ENCODE data around the gene CLINT1. TPM values are rescaled to one million over a fixed set of nuclear protein-coding genes. Genes with fewer than 3 reads are reported as not detected.
A peak's percentile ranks its signal among the peaks of the same experiment; 100 is the strongest.

Gene CLINT1
- total RNA-seq = 10 to 100 TPM; 61.1 to 78.6 (median 63.6) TPM
- 75.8 TPM for total RNA-seq (2013)
- 98.3 to 208 (median 124) reads per million in 29 experiments for total RNA-seq

DNA sequence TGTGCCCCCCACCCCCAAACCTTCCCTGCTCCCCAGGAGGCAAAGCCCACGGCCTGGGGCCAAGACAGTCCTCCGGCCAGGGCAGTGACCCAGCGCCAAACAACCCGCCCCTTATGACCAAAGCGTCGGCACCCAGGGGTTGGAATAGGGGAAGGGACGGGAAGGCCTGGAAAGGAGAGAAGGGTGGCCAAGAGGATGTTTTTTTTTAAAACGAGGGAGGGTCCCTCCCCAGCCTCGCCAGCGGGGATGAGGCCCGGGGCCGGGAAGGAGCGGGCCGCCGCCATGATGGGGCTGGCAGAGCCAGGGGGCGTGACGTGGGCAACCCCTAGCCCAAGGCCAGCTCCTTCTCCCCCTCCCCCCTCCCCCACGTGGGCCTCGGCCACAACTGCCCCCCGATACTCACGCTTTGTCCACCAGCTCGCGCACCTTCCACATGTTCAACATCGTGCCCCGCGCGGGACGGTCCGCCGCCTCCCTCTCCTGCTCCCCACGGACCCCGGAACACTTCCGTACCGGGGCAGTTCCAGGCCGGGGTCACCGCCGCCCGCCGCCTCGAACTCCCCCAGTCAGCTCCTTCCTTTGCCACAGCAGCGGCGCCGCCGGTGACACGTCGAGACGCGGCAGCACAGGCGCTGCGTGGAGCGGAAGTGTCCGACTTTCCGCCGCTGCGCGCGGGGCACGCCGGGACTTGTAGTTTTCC lies at the start of gene CLINT1:
CLINT1 (minus strand) TSS at position 619 of the 700 bp plus-strand sequence; CDS start at position 444, 175 bp downstream.
- Mint-ChIP-seq H3K4me1 (peaks cover 72 to 86% (median 75%) of the 10 kb centered on the region in 3 donors), H3K9me3 (no peaks in the 10 kb centered on the region), H3K27ac (peak within 1 kb of the TSS; percentile 94 to 96), H3K27me3 (peaks cover 0 to 3% of the 10 kb centered on the region in 2 donors), H3K4me3 (peak within 1 kb of the TSS; percentile 95 to 98 (median 96)), H3K36me3 (peaks cover 10% of the 10 kb centered on the region)
- H3K36me3 ChIP-seq (ENCODE audit: control insufficient read depth in 2 of 2, extremely low read depth in 1 of 2, insufficient read depth in 1 of 2, low read length in 1 of 2) = peaks cover 0 to 7% of the 10 kb centered on the region in 2 donors
- peak within 1 kb of the TSS; percentile 80 for H3K27ac ChIP-seq (ENCODE audit: low read length)
- peaks cover 28 to 31% of the 10 kb centered on the region in 2 experiments for H3K4me1 ChIP-seq (ENCODE audit: control insufficient read depth in 1 of 2, extremely low read depth in 1 of 2, insufficient read depth in 2 of 2, low read length in 2 of 2)
- H3K27me3 ChIP-seq (replicated peaks in 1 of 2; ENCODE audit: control insufficient read depth in 2 of 2, extremely low read depth in 1 of 2, insufficient read depth in 2 of 2, low read length in 1 of 2) = no peaks in the 10 kb centered on the region
- ATAC-seq (replicated peaks in 1 of 4) = peak; percentile 97 to 98 (median 98)
- H3K9me3 ChIP-seq = no peaks in the 10 kb centered on the region
- ChIA-PET CTCF (interaction anchor here (0.5 to 1.2 kb wide), 5 partner anchors 29 to 123 kb away, joined by 3 to 8 read pairs (median 3); partner anchors contain the start of gene LSM11 (in 1 of the 2)), POLR2A (interaction anchor here (0.6 kb wide), 2 partner anchors 91 to 717 kb away, joined by 3 to 9 read pairs; no protein-coding TSS in a partner anchor)
- peak; percentile 74 to 92 (median 84) for DNase-seq
- 2% methylated on average over 48 of the region's 59 CpGs for WGBS (ENCODE audit: insufficient coverage)
- peak within 1 kb of the TSS; percentile 79 to 88 for H3K4me3 ChIP-seq (ENCODE audit: control insufficient read depth in 1 of 2, extremely low read depth in 1 of 2, low read length in 1 of 2)

DNA sequence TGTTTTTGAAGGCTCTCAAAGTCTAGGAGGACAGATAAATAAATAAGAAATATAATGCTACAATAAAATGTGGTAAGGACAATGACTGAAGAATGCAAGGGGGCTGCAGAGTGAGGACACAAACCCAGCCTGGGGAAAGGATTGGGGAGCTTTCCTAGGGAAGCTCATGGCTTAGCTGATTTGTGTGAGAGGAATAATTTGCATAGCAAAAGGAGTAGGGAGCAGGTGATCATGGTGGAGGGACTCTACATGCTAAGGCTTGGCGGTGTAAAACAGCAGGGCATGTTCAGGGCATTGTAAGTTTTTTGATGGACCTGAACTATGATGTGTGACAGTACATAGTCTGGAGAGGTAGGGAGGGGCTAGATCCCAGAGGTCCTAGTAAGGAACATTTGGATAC lies 49.5 kb upstream of the CLINT1 start:
- Mint-ChIP-seq H3K9me3 (no peaks in the 10 kb centered on the region), H3K36me3 (no peaks in the 10 kb centered on the region), H3K4me3 (no peak overlapping the region), H3K27me3 (peaks cover 0 to 2% of the 10 kb centered on the region in 2 donors), H3K27ac (no peak overlapping the region), H3K4me1 (no peaks in the 10 kb centered on the region)
- WGBS (ENCODE audit: insufficient coverage) = 100% methylated on average over 1 of the region's 1 CpG
- Histone ChIP-seq H3K9me3 (no peaks in the 10 kb centered on the region), H3K27me3 (replicated peaks in 1 of 2; ENCODE audit: control insufficient read depth in 2 of 2, extremely low read depth in 1 of 2, insufficient read depth in 2 of 2, low read length in 1 of 2) (peaks cover 0 to 10% of the 10 kb centered on the region in 2 experiments), H3K4me3 (ENCODE audit: control insufficient read depth in 1 of 2, extremely low read depth in 1 of 2, low read length in 1 of 2) (no peak overlapping the region), H3K4me1 (ENCODE audit: control insufficient read depth in 1 of 2, extremely low read depth in 1 of 2, insufficient read depth in 2 of 2, low read length in 2 of 2) (no peaks in the 10 kb centered on the region), H3K27ac (ENCODE audit: low read length) (no peak overlapping the region), H3K36me3 (ENCODE audit: control insufficient read depth in 2 of 2, extremely low read depth in 1 of 2, insufficient read depth in 1 of 2, low read length in 1 of 2) (no peaks in the 10 kb centered on the region)
- POLR2A ChIA-PET = interaction anchor here in 1 of 2 donors (0.6 kb wide), 1 partner anchor 800 kb away, joined by 4 read pairs; the partner anchor contains the start of gene HAVCR2
- ATAC-seq (replicated peaks in 1 of 4) (no peak), DNase-seq (no peak)
- CTCF ChIA-PET = interaction anchor here in 1 of 2 donors (1.8 kb wide), 1 partner anchor 40 kb away, joined by 7 read pairs; no protein-coding TSS in a partner anchor

DNA sequence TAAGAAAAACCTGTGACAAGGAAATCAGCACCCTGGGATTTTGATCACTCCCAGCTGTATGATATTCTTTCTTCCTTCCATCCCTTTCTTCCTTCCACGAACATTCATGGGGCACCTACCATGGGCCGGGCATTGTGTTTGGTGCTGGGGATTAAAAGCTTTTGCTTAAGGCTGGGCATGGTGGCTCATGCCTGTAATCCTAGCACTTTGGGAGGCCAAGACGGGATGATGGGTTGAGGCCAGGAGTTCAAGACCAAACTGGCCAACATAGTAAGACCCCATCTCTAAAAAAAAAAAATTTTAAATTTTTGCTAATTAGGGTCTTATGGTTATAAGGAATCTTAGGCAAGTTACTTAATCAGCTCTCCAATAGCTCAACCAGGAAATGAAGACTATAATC lies 48.5 kb upstream of the CLINT1 start:
- H3K4me1 ChIP-seq (ENCODE audit: control insufficient read depth in 1 of 2, extremely low read depth in 1 of 2, insufficient read depth in 2 of 2, low read length in 2 of 2) = no peaks in the 10 kb centered on the region
- POLR2A ChIA-PET = interaction anchor here (0.6 to 1.3 kb wide), 2 partner anchors 17 kb away, joined by 3 read pairs; no protein-coding TSS in a partner anchor
- WGBS (ENCODE audit: insufficient coverage) = no CpG with 5 or more reads among the region's 3 CpGs
- H3K36me3 ChIP-seq (ENCODE audit: control insufficient read depth in 2 of 2, extremely low read depth in 1 of 2, insufficient read depth in 1 of 2, low read length in 1 of 2) = no peaks in the 10 kb centered on the region
- no peak overlapping the region for H3K27ac Mint-ChIP-seq
- peaks cover 0 to 2% of the 10 kb centered on the region in 2 donors for H3K27me3 Mint-ChIP-seq
- CTCF ChIA-PET = interaction anchor here in 1 of 2 donors (0.6 to 1.0 kb wide), 2 partner anchors 23 to 144 kb away, joined by 3 to 5 read pairs; no protein-coding TSS in a partner anchor
- no peak overlapping the region for H3K27ac ChIP-seq (ENCODE audit: low read length)
- H3K4me3 Mint-ChIP-seq = no peak overlapping the region
- no peak for DNase-seq
- no peak overlapping the region for H3K4me3 ChIP-seq (ENCODE audit: control insufficient read depth in 1 of 2, extremely low read depth in 1 of 2, low read length in 1 of 2)
- H3K27me3 ChIP-seq (replicated peaks in 1 of 2; ENCODE audit: control insufficient read depth in 2 of 2, extremely low read depth in 1 of 2, insufficient read depth in 2 of 2, low read length in 1 of 2) = peaks cover 0 to 10% of the 10 kb centered on the region in 2 experiments
- ATAC-seq (replicated peaks in 1 of 4) = no peak
- no peaks in the 10 kb centered on the region for H3K36me3 Mint-ChIP-seq
- H3K9me3 ChIP-seq = no peaks in the 10 kb centered on the region
- H3K4me1 Mint-ChIP-seq = no peaks in the 10 kb centered on the region
- no peaks in the 10 kb centered on the region for H3K9me3 Mint-ChIP-seq

DNA sequence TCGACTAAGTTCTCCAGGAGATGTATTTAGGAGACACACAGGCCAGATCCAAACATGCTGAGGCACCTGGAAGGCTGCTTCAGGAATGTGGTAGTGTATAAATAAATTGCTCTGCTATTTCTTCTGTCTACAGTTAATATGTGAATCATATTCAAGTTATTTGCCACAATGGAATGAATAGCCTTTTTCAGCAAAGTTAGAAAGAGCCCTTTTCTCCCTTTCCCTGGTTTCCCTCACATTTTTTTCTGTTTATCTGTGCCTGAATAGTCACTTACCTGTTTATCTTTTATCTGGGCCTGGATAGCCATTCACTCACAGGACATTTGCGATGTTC lies 44.1 kb upstream of the CLINT1 start:
- Histone ChIP-seq H3K4me1 (ENCODE audit: control insufficient read depth in 1 of 2, extremely low read depth in 1 of 2, insufficient read depth in 2 of 2, low read length in 2 of 2) (no peaks in the 10 kb centered on the region), H3K9me3 (no peaks in the 10 kb centered on the region), H3K27me3 (replicated peaks in 1 of 2; ENCODE audit: control insufficient read depth in 2 of 2, extremely low read depth in 1 of 2, insufficient read depth in 2 of 2, low read length in 1 of 2) (peaks cover 0 to 2% of the 10 kb centered on the region in 2 experiments), H3K27ac (ENCODE audit: low read length) (no peak overlapping the region), H3K36me3 (ENCODE audit: control insufficient read depth in 2 of 2, extremely low read depth in 1 of 2, insufficient read depth in 1 of 2, low read length in 1 of 2) (no peaks in the 10 kb centered on the region), H3K4me3 (ENCODE audit: control insufficient read depth in 1 of 2, extremely low read depth in 1 of 2, low read length in 1 of 2) (no peak overlapping the region)
- 90% methylated on average over 2 of the region's 2 CpGs for WGBS (ENCODE audit: insufficient coverage)
- Mint-ChIP-seq H3K4me3 (no peak overlapping the region), H3K36me3 (no peaks in the 10 kb centered on the region), H3K4me1 (no peaks in the 10 kb centered on the region), H3K27ac (no peak overlapping the region), H3K27me3 (no peaks in the 10 kb centered on the region), H3K9me3 (no peaks in the 10 kb centered on the region)
- ChIA-PET POLR2A (no interaction called here), CTCF (no interaction called here)
- DNase-seq = no peak
- ATAC-seq (replicated peaks in 1 of 4) = no peak

DNA sequence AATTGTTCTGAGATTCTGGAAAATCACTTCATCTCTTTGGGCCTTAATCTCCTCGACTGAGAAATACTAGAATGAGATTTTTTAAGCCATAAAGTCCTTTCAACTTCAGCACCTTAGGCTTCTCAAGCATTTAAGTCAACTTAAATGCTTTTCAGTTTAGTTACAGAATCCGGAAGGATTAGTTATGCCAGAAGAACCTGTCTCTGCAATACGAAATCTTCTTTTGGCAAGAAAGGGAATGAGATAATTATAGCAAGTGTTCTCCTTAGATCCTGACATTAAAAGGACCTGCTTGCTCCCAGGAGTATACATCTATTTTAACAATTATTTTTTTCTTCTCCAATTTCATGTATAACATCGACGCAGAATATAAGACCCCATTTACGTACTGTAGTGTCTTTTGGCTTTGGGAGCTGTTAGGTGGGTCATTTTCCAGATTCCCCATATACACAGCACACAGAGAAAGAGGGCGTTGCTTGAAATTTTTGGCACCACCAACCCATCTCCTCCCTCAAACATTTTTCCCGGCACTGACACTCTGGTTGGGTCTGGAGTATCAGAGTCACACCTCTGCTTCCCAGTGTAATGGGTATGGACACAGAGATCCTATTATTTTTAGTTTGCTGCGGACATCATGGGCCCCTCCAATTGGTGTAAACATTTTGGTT lies 43.6 kb upstream of the CLINT1 start:
- ChIA-PET POLR2A (no interaction called here), CTCF (no interaction called here)
- 82% methylated on average over 2 of the region's 9 CpGs for WGBS (ENCODE audit: insufficient coverage)
- Mint-ChIP-seq H3K4me3 (no peak overlapping the region), H3K27ac (no peak overlapping the region), H3K27me3 (no peaks in the 10 kb centered on the region), H3K4me1 (no peaks in the 10 kb centered on the region), H3K36me3 (no peaks in the 10 kb centered on the region), H3K9me3 (no peaks in the 10 kb centered on the region)
- H3K27me3 ChIP-seq (replicated peaks in 1 of 2; ENCODE audit: control insufficient read depth in 2 of 2, extremely low read depth in 1 of 2, insufficient read depth in 2 of 2, low read length in 1 of 2) = peaks cover 0 to 2% of the 10 kb centered on the region in 2 experiments
- H3K27ac ChIP-seq (ENCODE audit: low read length) = no peak overlapping the region
- no peak for ATAC-seq (replicated peaks in 1 of 4)
- no peak for DNase-seq
- no peak overlapping the region for H3K4me3 ChIP-seq (ENCODE audit: control insufficient read depth in 1 of 2, extremely low read depth in 1 of 2, low read length in 1 of 2)
- H3K9me3 ChIP-seq = no peaks in the 10 kb centered on the region
- H3K4me1 ChIP-seq (ENCODE audit: control insufficient read depth in 1 of 2, extremely low read depth in 1 of 2, insufficient read depth in 2 of 2, low read length in 2 of 2) = no peaks in the 10 kb centered on the region
- H3K36me3 ChIP-seq (ENCODE audit: control insufficient read depth in 2 of 2, extremely low read depth in 1 of 2, insufficient read depth in 1 of 2, low read length in 1 of 2) = no peaks in the 10 kb centered on the region

DNA sequence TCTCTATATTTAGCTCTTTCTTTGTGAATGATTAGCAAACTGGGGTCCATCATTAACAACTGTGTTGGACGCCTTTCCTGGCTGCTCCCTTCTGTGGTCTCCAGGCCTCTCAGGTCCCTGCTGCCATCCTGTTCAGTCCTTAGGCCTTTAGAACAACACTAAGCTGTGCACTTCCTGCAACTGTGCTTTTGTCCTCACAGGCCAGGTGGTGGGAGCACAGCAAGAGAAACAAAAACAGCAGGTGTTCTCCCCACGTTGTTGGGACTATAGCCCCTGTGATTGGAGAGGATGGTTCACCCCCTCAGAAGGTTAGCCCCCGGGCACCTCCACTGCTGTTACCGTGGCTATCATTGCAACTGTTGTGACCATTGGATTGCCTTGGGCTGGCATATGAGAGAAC lies 41.7 kb upstream of the CLINT1 start:
- 91% methylated on average over 1 of the region's 4 CpGs for WGBS (ENCODE audit: insufficient coverage)
- no peak overlapping the region for H3K27ac Mint-ChIP-seq
- no peaks in the 10 kb centered on the region for H3K27me3 Mint-ChIP-seq
- ATAC-seq (replicated peaks in 1 of 4) (no peak), DNase-seq (no peak)
- ChIA-PET CTCF (no interaction called here), POLR2A (interaction anchor here (0.5 to 0.7 kb wide), 2 partner anchors 24 to 1804 kb away, joined by 3 read pairs; no protein-coding TSS in a partner anchor)
- Histone ChIP-seq H3K27me3 (replicated peaks in 1 of 2; ENCODE audit: control insufficient read depth in 2 of 2, extremely low read depth in 1 of 2, insufficient read depth in 2 of 2, low read length in 1 of 2) (peaks cover 0 to 2% of the 10 kb centered on the region in 2 experiments), H3K4me3 (ENCODE audit: control insufficient read depth in 1 of 2, extremely low read depth in 1 of 2, low read length in 1 of 2) (no peak overlapping the region), H3K36me3 (ENCODE audit: control insufficient read depth in 2 of 2, extremely low read depth in 1 of 2, insufficient read depth in 1 of 2, low read length in 1 of 2) (no peaks in the 10 kb centered on the region), H3K4me1 (ENCODE audit: control insufficient read depth in 1 of 2, extremely low read depth in 1 of 2, insufficient read depth in 2 of 2, low read length in 2 of 2) (no peaks in the 10 kb centered on the region), H3K9me3 (no peaks in the 10 kb centered on the region), H3K27ac (ENCODE audit: low read length) (no peak overlapping the region)
- no peak overlapping the region for H3K4me3 Mint-ChIP-seq
- H3K36me3 Mint-ChIP-seq = no peaks in the 10 kb centered on the region
- H3K9me3 Mint-ChIP-seq = no peaks in the 10 kb centered on the region
- no peaks in the 10 kb centered on the region for H3K4me1 Mint-ChIP-seq
